GM23338 (cell line): ENCODE measurements around the gene SERPINB13.

ENCODE experiments used
- CREB1 ChIP-seq: fragments of 250-450 bp; sonication (Bioruptor Pico); IDR thresholded peaks from 2 replicates; pipeline ENCODE4 v1.5.0; 2020; ENCODE audit warnings: low read depth, mild to moderate bottlenecking, moderate library complexity
- CTCF ChIP-seq, 2 experiments: fragments of 200-600 bp in 1 of 2; sonication (generic) in 1 of 2; conservative IDR thresholded peaks; 2 replicates each; pipeline versions ENCODE4 v1.5.1 to v1.6.1; 2016 to 2017; ENCODE audit warnings: antibody characterized with exemption in 2 of 2, low read depth in 2 of 2, mild to moderate bottlenecking in 2 of 2, moderate library complexity in 1 of 2
- ETS1 ChIP-seq: IDR thresholded peaks from 2 replicates; pipeline ENCODE4 v1.6.1; 2016; ENCODE audit warnings: antibody characterized with exemption
- EZH2 ChIP-seq: fragments of 200-600 bp; sonication (generic); IDR thresholded peaks from one replicate; pipeline ENCODE4 v1.8.0; 2017; ENCODE audit warnings: antibody characterized with exemption, mild to moderate bottlenecking, low read depth; ENCODE audit not compliant: unreplicated experiment
- EZH2phosphoT487 ChIP-seq: fragments of 200-600 bp; sonication (generic); IDR thresholded peaks from one replicate; pipeline ENCODE4 v1.8.1; 2018; ENCODE audit warnings: antibody characterized with exemption; ENCODE audit not compliant: unreplicated experiment
- JUNB ChIP-seq: IDR thresholded peaks from one replicate; pipeline ENCODE4 v1.6.1; 2016; ENCODE audit warnings: antibody characterized with exemption; ENCODE audit not compliant: unreplicated experiment
- POLR2AphosphoS5 ChIP-seq: IDR thresholded peaks from 2 replicates; pipeline ENCODE4 v1.6.1; 2016; ENCODE audit warnings: antibody characterized with exemption, low read depth
- REST ChIP-seq: IDR thresholded peaks from one replicate; pipeline ENCODE4 v1.6.1; 2018; ENCODE audit warnings: antibody characterized with exemption; ENCODE audit not compliant: unreplicated experiment
- STAT1 ChIP-seq: IDR thresholded peaks from one replicate; pipeline ENCODE4 v1.6.1; 2016; ENCODE audit warnings: antibody characterized with exemption; ENCODE audit not compliant: unreplicated experiment
- ZNF114 ChIP-seq: fragments of 250-450 bp; sonication (Bioruptor Pico); IDR thresholded peaks from 2 replicates; pipeline ENCODE4 v1.5.0; 2020; ENCODE audit warnings: mild to moderate bottlenecking, moderate library complexity

- TF ChIP-seq CREB1 (no peak), POLR2AphosphoS5 (no peak), EZH2phosphoT487 (no peak), REST (no peak), CTCF (conservative IDR thresholded peaks at IDR 0.05; ENCODE audit: low read depth in 2 of 2) (no peak), EZH2 (no peak), ZNF114 (CRISPR knock-in tag) (no peak), JUNB (no peak), ETS1 (no peak), STAT1 (no peak)
Measured at GRCh38 chr18:63617915-63618234, 30.7 kb downstream of the SERPINB13 start.
